Measurements from ENCODE around the gene THBS2. TPM values are rescaled to one million over a fixed set of nuclear protein-coding genes. Genes with fewer than 3 reads are reported as not detected.

Gene THBS2
- total RNA-seq, 1 donor, result 519 TPM

- no peak for DNase-seq (ENCODE audit: low read depth)
- no peak for TF ChIP-seq CTCF (IDR thresholded peaks at IDR 0.05; ENCODE audit: insufficient read depth, low read length)
- no peak overlapping the region for H3K4me3 ChIP-seq (ENCODE audit: low read depth, low read length)
Measured at GRCh38 chr6:169233832-169234231, 19.8 kb downstream of the THBS2 start.

DNA sequence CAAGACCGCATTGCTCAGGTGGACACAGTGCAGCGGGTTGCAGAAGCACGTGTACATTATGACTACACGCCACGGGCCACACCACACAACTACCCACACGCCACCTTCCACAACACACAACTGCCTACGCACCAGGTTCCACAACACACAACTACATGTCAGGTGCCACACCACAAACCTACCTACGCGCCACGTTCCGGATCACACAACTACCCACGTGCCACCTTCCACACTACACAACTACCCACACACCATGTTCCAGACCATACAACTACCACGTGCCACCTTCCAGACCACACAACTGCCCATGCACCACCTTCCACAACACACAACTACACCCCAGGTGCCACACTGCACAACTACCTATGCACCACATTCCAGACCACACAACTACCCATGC lies 20.5 kb downstream of the THBS2 start:
- no peak overlapping the region for H3K4me3 ChIP-seq (ENCODE audit: low read depth, low read length)
- no peak for DNase-seq (ENCODE audit: low read depth)
- no peak for TF ChIP-seq CTCF (IDR thresholded peaks at IDR 0.05; ENCODE audit: insufficient read depth, low read length)

DNA sequence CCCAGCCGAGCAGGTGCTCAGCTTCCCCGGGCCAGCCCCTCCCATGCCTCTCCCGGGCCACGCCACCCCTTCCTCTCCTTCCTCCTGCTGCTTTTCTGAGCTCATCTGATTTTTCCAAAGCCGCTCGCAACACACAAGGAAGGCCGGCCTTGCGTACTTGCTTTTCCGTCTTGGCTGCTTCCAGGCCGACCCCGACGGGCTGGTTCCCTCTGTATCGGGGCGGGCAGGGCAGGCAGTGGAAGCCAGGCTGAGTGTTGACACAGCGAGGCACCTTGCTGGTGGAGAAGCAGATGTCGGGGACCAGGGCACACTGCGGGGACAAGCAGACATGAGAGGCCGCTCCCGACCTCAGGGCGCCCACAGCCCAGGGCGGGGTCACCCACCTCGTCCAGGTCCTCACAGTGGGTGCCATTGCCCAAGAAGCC lies 21.1 kb downstream of the THBS2 start:
- TF ChIP-seq CTCF (IDR thresholded peaks at IDR 0.05; ENCODE audit: insufficient read depth, low read length), result no peak
- H3K4me3 ChIP-seq (ENCODE audit: low read depth, low read length), result no peak overlapping the region
- no peak for DNase-seq (ENCODE audit: low read depth)

- no peak for DNase-seq (ENCODE audit: low read depth)
- no peak overlapping the region for H3K4me3 ChIP-seq (ENCODE audit: low read depth, low read length)
- no peak for TF ChIP-seq CTCF (IDR thresholded peaks at IDR 0.05; ENCODE audit: insufficient read depth, low read length)
Measured at GRCh38 chr6:169231790-169232506, 21.7 kb downstream of the THBS2 start.

GRCh38 chr6:169230946-169231789 lies 22.5 kb downstream of the THBS2 start:
- no peak for TF ChIP-seq CTCF (IDR thresholded peaks at IDR 0.05; ENCODE audit: insufficient read depth, low read length)
- no peak for DNase-seq (ENCODE audit: low read depth)

DNA sequence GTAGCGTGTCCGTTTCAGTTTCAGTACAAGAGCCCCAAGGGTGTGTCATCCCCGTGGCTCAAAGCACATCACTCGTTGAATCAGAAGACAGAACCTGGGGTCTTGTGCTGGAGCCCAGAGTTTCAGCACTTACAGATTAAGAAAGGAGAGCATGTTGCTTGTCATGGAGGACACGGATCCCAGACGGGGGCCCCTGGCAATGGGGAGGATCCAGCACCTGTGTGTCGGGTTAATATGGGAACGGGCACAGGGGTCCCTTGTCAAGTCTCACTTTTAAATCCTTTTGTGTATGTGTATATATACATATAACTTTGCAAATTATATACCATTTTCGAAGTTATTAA lies 23.4 kb downstream of the THBS2 start:
- no peak for TF ChIP-seq CTCF (IDR thresholded peaks at IDR 0.05; ENCODE audit: insufficient read depth, low read length)
- DNase-seq (ENCODE audit: low read depth), result no peak
- H3K4me3 ChIP-seq (ENCODE audit: low read depth, low read length), result no peak overlapping the region

More at GRCh38 chr6:169230946-169231789, 22.5 kb downstream of the THBS2 start:
- H3K4me3 ChIP-seq (ENCODE audit: low read depth, low read length), result no peak overlapping the region
